HepG2 (cell line): ENCODE measurements around the gene HUNK. TPM values are rescaled to one million over a fixed set of nuclear protein-coding genes. Genes with fewer than 3 reads are reported as not detected.

Source experiments
- polyA plus RNA-seq, 8 experiments: library from polyadenylated mRNA; depleted of rRNA in 3 of 8; stranded (reverse) in 7 of 8; unstranded in 1 of 8; fragments of >200 nt; fragmentation: Illumina TruSeq in 4 of 8; extraction: Trizol in 4 of 8; gene quantifications; 2 replicates each; pipeline versions ENCODE4 v1.2.1 to v1.2.3, GENCODE V29; 2011 to 2016; ENCODE audit warnings: low read depth in 4 of 8, missing spikeins in 1 of 8, mixed read lengths in 1 of 8; ENCODE audit not compliant: insufficient read depth in 1 of 8
- total RNA-seq, 5 experiments: library from RNA; depleted of rRNA; stranded (reverse); fragments of >200 nt; fragmentation: Illumina TruSeq; extraction: Trizol; gene quantifications; 2 replicates each; pipeline ENCODE4 v1.2.3, GENCODE V29; 2016; ENCODE audit warnings: low read depth in 1 of 5

Gene HUNK
- total and polyA plus RNA-seq, 2 of the 13 experiments (the other 11 are each of a cell fraction or from before 2014, with no cell fraction given), result 1.8 to 1.9 TPM

Other genes with a start within 250 kb of the HUNK start
- gene SOD1, start 213.3 kb upstream of the HUNK start, total RNA-seq (2016; rRNA removed; fragmentation: Illumina TruSeq; extraction: Trizol), result 537 and 796 TPM in 2 replicates
- gene SOD1, start 213.3 kb upstream of the HUNK start, polyA plus RNA-seq (2011; rRNA removed), result 220 and 317 TPM in 2 replicates
- 7.8 and 9.1 TPM in 2 replicates for gene SCAF4, start 140.9 kb upstream of the HUNK start, total RNA-seq (2016; rRNA removed; fragmentation: Illumina TruSeq; extraction: Trizol)
- 11.1 and 11.5 TPM in 2 replicates for gene SCAF4, start 140.9 kb upstream of the HUNK start, polyA plus RNA-seq (2011; rRNA removed)